NCI-H524 treated with DMSO at 0.1 percent for 48 hours (cell line): ENCODE measurements around the gene PPIP5K1.
"Not testable (repeated sequence)": the region's sequence is repeated elsewhere in the genome, so short reads cannot be mapped to it uniquely, and the experiment has no call there.

Experiments used
- DNase-seq: peaks from one replicate; lab custom pipeline; 2025; lab: John Stamatoyannopoulos, UW

The PPIP5K1 gene

DNA sequence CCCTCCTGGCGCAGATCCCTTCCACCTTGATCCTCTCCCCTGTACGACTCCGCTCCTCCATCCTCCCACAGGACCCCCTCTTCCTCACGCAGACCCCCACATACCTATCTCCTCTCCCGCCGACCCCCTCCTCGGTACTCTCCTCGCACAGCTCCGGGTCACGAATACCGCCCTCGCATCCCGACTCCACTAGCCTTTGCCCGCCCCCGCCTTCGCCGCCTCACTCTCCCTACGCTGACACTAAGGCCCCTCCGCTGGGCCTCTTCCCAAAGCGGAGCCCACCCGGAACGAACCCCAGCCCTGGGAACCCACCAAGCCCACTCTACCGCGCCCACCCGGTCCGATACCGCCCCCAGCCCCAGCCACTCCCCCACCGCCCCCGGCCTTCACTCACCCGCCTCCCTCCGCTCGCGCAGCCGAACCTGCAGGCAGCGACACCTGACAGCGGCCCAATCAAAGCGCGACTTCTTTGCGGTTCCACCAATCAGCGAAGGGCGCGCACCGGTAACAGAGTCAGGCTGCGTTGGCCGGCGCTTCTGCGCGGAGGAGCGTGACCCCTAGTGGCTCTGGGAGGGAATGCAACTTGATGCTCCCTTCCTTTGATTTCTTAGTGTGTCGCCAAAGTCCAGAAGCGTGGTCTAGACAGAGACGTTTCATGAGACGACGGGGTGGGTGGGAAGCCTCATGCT, at the start of gene PPIP5K1:
Gene PPIP5K1 (minus strand): TSS at position 431 of the 689 bp plus-strand sequence. CDS start 5,704 bp downstream, outside the sequence.
- not testable (repeated sequence) for DNase-seq

DNA sequence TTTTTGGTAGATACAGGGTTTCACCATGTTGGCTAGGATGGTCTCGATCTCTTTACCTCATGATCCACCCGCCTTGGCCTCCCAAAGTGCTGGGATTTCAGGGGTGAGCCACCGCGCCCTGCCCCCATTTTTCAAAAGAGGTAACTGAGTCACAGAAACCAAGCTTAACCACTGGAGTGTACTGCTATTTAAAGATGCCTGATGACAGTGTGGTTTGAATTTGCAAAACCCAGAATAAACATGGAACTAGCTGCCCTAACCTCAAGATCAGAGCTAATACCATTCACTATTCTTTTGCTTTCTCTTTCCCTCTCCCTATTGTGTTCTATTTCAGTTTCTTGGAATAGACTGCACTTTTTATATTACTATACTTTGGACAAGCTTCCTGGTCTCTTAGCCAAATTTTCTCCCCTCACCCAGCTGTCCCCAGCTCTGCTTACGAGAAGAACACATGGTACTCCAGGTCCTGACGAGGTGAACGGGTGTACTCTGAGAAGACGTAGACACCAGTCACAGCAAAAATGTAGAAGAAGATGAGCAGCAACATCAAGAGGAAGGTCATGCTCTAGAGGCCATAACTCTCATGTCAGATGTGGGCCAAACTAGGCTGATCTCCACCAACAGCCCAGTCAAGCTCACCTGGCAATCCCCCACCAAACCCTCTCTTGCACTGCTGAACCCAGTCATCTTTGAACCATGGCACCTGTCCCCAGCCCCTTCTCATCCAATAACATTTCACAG, 48.6 kb upstream of the PPIP5K1 start:
- DNase-seq = not testable (repeated sequence)

DNA sequence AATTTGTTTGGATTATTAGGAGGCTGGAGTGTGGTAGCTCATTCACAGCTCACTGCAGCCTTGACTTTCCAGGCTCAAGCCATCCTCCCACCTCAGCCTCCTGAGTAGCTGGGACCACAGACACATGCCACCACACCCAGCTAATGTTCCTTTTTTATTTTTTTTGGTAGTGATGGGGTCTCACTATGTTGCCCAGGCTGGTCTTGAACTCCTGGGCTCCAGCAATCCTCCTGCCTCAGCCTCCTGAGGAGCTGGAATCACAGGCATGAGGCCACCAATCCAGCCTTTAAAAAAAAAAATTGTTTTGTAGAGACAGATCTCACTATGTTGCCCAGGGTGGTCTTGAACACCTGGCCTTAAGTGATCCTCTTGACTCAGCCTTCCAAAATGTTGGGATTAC, 36.9 kb upstream of the PPIP5K1 start:
- DNase-seq = not testable (repeated sequence)

DNA sequence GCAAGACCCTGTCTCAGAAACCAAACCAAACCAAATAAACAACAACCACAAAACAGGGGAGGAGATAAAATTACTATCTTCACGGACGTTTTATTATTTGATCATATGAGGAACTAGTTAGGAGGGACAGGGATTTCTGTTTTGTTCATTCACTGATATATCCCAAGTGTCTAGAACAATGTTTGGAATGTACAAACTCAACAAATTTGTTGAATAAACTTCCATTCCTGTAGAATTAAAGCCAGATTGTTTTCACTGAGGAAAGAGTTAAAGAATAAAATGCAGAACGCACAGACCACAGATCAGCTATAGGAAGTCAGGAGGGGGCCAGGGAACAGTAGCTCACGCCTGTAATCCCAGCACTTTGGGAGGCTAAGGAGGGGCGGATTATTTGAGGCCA, 35.1 kb upstream of the PPIP5K1 start:
- DNase-seq = no peak

DNA sequence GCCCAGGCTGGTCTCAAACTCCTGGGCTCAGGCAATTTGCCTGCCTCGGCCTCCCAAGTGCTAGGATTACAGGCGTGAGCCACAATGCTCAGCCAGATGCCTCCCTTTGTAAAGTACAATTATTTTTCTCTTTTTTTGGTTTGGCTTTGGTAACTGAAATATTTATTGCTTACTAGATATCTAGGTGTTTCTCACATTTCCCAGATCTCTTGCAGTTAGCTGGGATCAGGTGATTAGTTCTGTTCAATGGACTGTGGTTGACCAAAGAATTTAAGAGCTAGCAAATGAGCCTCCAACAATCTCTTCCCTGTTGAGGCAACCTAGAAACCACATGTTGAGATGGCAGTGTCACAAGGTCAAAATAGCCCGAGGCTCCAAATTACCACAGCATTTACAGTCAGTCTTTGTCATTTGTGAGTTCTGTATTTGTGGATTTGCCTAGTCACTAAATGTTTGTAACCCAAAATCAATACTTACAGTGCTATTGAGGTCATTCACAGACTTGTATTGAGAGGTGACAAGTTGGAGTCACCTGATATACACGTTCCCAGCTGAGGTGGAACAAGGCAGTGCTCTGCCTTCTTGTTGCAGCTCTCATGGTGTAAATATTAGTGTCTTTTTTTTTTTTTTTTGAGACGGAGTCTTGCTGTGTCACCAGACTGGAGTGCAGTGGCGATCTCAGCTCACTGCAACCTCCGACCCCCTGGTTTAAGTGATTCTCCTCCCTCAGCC, 32.2 kb upstream of the PPIP5K1 start:
- DNase-seq = not testable (repeated sequence)

DNA sequence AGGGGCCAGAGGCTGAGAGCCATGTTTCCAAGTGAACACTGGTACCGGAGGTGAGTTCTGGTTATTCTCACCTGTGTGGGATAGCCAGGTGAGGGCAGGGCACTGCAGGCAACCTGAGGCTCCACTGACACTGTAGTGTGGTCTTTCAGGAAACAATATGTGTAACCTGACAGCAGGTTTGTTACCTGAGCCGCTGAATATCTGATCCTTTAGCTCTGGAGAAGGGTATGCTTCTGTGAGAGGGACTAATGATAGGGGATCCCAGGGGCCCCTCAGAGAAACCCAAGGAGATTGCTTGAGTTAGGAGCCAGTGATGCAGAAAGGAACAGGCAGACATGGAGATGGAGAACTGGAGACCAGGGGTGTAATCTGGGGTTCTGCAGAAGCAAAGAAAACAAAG, 28.7 kb upstream of the PPIP5K1 start, which contains the start of gene STRC:
Gene STRC (minus strand): TSS at position 101 of the 400 bp plus-strand sequence. CDS start 78 bp downstream, at position 23.
- DNase-seq = not testable (repeated sequence)

DNA sequence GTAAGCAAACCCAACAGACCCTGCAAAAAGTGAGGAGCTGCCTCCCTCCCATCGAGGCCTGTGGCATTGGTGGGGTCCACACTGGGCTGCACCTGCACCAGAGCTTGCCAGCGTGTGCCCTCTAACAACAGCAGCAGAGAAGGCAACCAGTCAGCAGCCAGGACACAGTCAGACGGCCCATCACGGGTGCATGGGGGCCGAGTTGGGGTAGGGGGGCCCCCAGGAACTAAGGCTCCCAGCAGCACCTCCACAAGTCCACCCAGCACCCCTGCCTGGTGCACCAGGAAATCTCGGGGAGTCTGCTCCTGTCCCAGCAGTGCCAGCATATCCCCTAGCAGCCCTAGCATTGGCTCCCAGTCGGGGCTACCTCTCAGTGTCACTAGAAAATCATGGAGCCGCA, 27.7 kb upstream of the PPIP5K1 start:
- DNase-seq = not testable (repeated sequence)

DNA sequence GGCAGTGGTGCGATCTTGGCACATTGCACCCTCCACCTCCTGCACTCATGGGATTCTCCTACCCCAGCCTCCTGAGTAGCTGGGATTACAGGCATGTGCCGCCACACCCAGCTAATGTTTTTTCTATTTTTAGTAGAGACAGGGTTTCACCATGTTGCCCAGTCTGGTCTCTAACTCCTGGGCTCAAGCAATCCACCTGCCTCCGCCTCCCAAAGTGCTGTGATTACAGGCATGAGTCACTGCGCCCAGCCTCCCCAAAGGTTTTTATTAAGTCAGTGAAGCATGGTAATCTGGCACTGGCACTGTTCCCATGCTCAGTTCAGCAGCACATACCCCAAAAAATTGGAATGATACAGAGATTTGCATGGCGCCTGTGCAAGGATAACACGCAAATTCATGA, 12.2 kb upstream of the PPIP5K1 start:
- not testable (repeated sequence) for DNase-seq

DNA sequence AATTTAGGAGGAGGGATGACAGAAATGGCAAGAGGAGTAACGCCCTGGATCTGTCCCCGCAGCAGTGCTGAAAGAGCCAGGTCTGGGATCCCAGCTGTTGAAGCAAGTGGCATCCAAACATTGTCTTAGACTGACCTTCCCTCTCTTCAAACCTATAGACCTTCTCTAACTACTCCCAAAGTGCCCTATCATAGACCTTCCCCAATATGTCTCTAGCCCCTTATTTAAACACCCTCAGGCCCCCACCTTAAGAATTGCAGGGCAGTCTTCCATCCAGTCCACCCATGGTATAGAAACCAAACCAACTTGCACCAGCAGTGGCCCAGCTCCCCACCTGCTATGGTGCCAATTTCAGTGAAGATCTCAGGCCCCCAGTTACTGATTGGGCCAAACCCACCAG, 10.2 kb upstream of the PPIP5K1 start:
- not testable (repeated sequence) for DNase-seq

DNA sequence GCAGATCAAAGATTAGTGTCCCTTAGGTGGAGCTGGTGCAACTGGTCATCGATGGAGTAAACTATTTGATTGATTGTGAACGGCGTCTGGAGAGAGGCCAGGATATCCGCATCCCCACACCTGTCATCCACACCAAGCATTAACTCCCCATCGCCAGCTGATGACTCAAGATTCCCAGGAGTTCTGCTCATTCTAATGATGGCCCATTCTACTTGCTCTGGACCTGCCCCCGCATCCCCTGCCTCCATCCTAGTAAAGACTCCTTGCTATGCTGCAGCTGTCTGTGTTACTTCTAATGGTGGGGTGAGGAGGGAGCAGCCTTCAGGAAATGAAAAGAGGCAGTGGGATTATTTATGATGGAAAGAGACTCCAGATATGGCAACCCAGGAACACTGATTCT, 9.1 kb upstream of the PPIP5K1 start:
- not testable (repeated sequence) for DNase-seq

DNA sequence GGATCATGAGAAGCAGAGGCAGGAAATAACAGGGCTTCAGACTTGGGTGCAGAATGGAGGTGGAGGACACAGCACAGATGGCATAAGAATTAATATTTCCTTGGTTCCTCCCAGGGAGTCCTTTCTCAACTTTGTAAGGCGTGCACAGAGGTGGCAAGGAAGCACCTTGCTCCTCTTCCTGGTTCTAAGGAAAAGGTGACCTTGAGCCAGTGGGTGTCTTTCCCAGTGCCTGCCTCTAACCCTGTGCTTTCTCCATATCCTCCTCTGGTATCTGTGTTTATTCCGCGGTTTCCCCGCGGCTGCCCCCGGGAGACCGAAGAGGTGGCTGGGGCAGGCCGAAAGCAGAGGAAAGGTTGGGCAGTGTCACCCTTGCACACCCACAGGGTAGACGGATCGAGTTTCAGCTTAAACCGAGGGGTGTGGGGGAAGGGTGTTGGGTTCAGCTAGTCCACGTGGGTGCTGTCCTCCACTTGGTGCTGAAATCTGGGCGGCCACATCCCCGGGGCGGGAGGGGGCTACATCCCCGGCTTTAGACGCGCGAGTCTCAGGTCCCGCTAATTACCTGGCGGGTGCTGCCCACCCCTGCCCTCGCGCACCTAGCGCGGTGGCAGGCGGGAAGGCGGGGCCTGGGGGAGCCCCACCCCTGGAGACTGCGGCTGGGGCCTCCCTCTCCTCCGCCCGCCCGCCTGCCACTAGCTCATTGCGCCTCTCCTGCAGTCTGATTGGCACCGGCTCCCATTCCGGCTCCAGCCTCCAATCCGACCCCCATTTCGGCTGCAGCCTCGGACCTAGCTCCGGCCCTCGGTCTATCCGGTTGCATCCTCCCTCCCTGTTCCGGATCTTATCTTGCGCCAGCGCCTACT, 3.6 kb upstream of the PPIP5K1 start, which contains the start of gene CKMT1B:
Gene CKMT1B (plus strand): TSS at position 700 of the 863 bp plus-strand sequence. CDS start 192 bp downstream, outside the sequence.
- DNase-seq = not testable (repeated sequence)

DNA sequence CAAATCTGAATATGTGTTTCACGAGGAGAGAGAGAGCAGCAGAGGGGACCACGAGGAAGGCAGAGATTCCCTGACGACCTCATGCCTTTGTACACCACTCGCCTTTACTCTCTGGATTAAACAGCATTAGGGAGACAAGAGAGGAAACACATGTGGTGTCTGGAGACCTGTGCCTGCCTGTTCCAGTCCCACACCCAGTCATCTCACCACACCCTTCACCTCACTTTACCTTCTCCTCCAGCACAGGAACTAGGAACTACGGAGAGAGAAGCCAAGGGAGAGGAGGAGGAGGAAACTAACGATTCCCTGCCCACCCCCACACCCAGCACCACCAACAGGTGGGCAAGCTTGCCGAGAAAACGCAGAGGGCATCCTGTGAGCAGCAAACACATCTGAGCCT, 2.8 kb upstream of the PPIP5K1 start:
- not testable (repeated sequence) for DNase-seq

DNA sequence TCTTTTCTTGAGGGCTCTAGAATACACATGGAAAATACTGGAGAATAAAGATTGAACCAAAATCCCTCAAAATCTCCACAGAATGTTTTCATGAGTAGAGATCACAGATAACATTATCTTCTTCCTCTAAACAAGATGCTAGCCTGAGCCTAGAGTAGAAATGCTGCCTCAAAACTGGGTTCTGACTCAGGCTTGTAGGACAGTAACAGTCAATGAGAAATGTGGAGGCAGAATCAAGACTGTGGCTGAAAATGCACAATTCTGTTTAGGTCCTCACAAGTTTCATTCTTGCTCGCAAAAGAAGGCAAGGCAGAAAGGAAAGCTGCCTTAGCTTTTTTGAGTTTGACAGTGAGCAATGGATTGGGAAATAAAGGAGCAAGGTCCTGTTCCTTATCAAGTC, 15.4 kb downstream of the PPIP5K1 start:
- DNase-seq = not testable (repeated sequence)

DNA sequence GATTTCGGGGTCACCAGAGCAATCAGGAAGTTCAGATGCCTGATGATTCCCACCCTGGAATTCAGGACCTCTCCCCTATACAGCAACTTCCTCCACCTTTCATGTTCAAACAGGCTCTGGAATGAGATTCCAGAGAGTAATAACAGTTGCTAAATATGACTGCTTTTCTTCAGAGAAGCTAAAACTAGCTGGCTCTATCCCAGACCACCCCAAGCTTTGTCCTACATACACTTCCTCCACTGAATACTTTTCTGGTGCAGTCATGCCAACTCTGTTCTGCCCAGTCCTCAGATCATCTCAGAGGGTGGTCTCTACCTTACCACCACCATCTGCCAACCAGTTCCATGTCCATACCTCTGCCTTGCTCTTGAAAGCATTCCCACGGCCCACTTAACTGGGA, 23.4 kb downstream of the PPIP5K1 start:
- DNase-seq = not testable (repeated sequence)

DNA sequence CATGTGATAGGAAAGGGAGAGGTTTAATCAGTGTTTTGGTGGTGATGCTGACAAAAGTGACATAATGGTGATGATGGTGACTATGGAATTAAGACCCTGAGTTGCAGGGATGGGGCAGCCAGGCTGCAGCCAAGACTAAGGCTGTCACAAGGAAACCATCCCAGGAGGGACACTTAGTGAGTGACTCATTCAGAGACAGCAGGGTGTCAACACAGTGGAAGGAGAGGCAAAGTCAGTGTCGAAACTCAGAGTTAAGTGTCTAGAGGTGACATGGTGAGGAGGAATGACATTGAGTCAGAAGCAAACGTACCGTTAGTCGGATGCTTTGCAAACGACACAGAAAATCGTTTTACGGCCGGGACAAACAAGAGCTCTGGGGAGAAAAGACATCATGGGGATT, 26.2 kb downstream of the PPIP5K1 start:
- not testable (repeated sequence) for DNase-seq

DNA sequence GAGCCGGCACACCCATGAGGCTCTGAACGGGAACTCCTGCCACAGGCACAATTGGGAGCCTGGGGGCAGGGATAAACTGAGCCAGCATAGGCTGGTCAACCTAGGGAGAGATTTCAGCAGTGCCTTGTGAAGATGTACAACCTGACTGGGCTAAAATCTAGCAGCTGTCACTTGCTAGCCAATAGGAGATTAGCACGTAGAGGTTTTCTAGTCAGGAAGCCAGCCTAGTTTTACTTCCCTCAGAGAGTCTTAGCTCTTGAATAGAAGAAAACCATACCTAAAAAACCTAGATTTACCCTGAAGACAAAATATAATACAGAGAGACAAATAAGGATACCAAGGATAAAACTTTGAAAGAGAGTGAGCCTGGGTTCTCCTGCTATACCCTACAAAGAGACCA, 27.3 kb downstream of the PPIP5K1 start:
- DNase-seq = not testable (repeated sequence)

DNA sequence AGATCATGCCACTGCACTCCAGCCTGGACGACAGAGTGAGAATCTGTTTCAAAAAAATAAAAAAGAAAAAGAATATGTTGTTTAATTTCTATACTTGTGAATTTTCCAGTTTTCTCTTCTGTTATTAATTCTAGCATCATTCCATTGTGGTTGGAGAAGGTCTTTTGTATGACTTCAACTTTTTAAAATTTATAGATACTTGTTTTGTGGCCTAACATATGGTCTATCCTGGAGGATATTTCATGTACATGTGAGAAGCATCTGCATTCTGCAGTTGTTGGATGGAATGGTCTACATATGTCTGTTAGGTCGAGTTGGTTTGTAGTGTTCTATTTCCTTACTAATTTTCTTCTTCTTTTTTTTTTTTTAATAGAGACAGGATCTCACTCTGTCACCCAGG, 37.0 kb downstream of the PPIP5K1 start:
- DNase-seq = no peak

DNA sequence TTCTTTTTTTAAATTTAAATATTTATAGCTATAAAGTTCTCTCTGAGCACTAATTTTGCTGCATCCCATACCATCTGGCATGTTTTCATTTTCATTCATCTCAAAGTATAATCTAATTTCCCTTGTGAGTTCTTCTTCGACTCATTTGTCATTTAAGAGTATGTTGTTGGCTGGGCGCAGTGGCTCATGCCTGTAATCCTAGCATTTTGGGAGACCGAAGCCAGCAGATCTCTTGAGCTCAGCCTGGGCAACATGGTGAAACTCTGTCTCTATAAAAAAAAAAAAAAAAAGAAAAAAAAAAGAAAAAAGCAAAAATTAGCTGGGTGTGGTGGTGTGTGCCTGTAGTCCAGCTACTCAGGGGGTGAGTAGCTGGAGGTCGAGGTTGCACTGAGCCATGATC, 37.8 kb downstream of the PPIP5K1 start:
- DNase-seq = no peak

DNA sequence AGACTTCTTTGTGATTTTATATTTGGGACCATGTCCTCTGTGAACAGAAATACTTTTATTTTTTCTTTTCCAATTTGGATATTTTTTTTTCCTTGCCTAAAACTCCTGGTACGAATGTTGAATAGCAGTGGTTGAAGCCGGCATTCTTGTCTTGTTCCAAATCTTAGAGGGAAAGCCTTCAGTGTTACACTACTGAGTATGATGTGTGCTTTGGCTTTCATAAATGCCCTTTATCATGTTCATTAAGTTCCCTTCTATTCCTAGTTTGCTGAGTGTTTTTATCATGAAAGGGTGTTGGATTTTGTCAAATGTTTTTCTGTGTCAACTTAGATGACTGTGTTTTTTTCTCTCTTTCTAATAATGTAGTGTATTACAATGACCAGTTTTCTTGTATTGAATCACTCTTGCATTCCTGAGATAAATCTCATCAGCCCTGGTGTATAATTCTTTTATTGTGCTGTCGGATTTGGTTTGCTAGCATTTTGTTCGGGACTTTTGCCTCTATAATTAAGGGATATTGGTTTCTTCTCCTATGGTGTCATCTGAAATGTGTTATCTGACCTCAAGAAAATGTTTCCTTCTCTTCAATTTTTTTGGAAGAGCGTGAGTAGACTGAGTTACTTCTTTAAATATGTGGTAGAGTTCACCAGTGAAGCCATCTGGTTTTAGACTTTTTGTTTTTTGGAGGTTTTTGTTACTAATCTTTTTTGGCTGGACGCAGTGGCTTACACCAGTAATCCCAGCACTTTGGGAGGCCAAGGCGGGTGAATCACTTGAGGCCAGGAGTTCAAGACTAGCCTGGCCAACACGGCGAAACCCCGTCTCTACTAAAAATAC, 39.3 kb downstream of the PPIP5K1 start:
- DNase-seq = no peak

DNA sequence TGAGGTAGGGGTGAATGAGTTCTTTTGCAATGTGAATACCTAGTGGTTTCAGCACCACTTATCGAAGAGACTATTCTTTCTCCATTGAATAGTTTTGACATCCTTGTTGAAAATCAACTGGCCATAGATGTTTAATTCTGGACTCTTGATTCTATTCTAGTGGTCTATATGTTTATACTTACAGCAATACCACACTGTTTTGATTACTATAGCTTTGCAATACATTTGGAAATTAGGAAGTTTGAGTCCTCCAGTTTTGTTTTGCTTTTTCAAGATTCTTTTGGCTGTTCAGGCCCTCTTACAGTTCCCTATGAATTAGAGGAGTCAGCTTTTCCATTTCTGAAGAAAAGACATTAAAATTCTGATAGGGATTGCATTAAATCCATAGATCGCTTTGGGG, 42.5 kb downstream of the PPIP5K1 start:
- no peak for DNase-seq

DNA sequence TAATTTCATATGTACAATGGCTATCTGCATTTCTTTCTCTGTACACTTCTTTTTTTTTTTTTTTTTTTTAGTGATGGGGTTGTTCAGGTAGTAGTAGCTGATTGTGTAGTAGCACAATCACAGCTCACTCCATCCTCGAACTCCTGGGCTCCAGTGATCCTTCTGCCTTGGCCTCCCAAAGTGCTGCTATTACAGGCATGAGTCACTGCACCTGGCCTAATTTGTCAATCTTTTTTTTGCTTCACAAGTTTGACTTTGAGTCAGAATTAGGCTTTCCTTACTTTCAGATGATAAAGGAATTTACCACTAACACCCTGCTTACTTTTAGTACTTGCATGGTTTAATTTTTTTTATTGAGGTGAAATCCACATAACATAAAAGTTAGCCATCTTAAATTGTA, 44.6 kb downstream of the PPIP5K1 start:
- no peak for DNase-seq
